ENCODE data around the gene GRIFIN.

- TF ChIP-seq CTCF (IDR thresholded peaks at IDR 0.05; ENCODE audit: low read depth, low read length, poor library complexity, severe bottlenecking) (no peak), EZH2phosphoT487 (IDR thresholded peaks at IDR 0.05; ENCODE audit: borderline replicate concordance, low read length) (no peak)
Measured at GRCh38 chr7:2510130-2510776, 34.1 kb upstream of the GRIFIN start.
